Pulmonary artery endothelial cell (primary cell): ENCODE measurements around the gene WDR48. TPM values are rescaled to one million over a fixed set of nuclear protein-coding genes. Genes with fewer than 3 reads are reported as not detected.

Source experiments
- DNase-seq: peaks from one replicate; pipeline ENCODE4 v3.0.0-alpha.2; 2011; ENCODE audit warnings: low read depth, low spot score
- total RNA-seq: library from RNA; depleted of rRNA; stranded (reverse); fragments of >200 nt; gene quantifications from 2 replicates; pipeline ENCODE4 v1.2.3, GENCODE V29; 2014

WDR48 gene
- total RNA-seq, 1 donor from 2014 or later, result 29.1 TPM

DNA sequence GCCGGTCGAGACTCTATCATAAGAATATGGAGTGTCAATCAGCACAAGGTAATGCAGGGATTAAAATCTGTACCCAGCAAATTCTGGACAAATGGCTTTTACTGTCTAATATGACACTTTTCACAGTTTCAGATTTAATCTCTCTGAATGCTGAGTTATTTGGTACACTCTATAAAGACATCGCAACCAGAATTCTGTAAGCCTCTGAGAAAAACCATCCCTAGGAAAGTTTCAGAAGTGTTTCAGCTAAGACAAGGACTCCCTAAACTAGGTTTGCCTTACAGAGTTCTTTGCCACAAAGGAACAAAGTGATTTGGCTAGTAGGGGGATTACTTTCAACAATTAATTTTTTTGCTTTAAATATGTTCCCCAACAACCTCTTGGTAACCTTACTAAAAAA is 11.3 kb downstream of the WDR48 start:
- DNase-seq, result no peak

- no peak for DNase-seq
Measured at GRCh38 chr3:39064646-39065045, 12.8 kb downstream of the WDR48 start.

DNA sequence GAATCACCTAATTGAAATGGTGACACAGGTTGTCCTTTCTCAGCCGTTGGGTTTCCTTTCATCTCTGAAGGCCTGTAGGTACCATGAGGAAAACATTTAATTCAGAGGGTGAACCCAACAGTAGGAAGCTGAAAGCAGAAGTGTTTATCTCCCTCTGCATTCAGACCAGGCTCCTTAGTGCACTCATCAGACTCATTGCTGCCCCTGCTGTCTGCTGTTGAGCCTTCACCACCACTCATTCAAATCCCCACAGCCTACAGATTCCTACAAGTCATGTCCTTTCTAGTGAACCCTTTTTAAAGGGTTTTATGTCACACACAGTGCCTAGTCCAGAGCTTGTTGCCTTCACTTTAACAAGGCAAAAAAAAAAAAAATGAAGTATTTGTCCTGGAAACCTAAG is 13.4 kb downstream of the WDR48 start:
- DNase-seq, result no peak

DNA sequence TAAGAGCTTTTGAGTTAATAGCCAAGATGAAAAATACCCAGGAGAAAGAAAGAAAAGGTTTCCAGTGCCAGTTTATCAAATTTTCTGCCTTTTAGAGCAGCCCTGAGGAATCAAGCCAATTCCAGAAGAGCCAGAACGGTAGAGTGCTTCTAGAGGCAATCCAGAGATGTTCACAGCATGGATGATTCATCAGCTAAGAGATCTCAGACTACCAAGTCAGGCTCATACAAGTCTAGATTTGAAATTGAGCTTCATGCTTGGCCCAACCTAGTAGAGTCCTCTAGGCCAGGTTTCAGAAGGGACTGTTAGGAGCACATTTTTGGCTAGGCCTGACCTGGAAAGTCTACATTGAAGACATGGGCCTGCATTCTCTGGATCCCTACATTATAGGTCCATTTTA is 15.5 kb downstream of the WDR48 start:
- DNase-seq, result no peak

DNA sequence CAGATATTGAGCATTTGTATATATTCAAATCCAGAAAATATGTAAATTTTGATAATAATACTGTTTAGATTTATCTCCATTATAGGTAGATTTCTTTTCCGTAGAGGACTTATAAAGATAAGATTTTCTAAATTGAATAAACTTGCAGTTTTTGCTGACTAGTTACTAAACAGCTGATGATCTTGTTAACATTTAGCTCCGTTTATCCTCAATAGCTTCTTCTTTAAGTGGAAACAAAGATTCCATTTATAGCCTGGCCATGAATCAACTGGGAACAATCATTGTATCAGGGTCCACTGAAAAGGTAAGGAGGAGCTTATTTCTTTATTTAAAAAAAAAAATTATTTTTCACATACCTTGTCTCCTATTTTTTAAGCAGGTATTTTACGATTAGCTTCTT is 16.7 kb downstream of the WDR48 start:
- DNase-seq, result no peak

DNA sequence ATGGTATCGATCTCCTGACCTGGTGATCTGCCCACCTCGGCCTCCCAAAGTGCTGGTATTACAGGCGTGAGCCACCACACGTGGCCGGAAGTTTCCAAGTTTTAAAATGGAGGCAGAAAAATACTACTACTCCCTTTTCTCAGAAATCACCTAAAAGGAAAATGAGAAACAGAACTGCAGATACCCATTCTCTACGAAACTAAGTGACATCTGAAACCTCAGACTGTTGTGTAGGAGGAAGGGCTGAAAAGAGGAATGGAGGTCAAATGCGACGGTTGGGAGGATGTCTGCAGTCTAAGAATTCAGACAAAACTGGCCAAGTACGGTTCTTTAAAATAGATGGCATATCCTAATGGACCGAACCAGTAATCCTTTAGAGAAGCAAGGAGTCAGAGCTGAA is 24.1 kb downstream of the WDR48 start:
- DNase-seq, result no peak

DNA sequence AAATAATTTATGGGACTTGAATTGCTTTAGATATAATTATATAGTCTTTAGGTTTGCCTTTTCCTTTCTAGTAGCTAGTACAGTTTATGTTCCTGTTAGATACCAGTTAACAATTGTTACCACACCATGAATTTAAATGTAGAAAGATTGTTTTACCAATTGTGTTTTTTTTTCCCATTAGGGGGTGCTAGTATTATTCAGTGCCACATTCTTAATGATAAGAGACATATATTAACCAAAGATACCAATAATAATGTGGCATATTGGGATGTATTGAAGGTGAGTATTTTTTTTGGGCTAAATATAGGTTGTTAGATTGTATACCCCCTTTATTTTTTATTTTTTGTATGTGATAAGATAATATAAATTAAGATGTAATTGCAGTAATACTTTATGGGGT is 27.7 kb downstream of the WDR48 start:
- no peak for DNase-seq

- no peak for DNase-seq
Measured at GRCh38 chr3:39080026-39080425, 28.2 kb downstream of the WDR48 start.

DNA sequence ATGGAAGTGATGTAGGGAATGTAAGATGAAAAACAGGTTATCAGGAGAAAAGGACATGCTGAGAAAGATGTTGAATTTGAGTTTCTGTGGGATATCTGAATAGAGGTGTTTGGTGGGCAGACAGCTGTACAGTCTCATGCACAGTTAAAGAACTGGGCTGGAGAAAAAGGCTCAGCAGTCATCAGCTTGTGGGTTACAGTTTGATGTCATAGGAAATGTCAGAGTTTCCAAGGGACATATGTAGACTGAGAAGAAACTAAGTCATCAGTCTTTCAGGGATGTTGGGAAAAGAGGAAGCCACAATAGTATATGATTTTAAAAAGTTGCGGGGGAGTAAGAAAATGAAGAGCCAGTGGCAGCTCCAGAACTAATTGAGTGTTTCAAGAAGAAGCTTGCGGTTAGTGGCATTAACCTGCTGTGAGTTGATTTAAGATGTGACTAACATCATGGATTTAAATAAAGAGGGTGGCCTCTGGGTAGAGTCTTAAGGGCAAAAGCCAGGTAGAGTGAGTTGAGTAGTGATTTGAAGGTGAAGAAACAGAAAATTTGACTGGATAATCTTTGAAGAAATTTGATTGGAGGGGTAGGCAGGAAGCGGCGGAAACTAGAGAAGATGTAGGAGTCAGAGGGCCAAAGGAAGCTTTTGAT is 31.0 kb downstream of the WDR48 start:
- DNase-seq, result no peak

GRCh38 chr3:39086144-39086543 is 34.3 kb downstream of the WDR48 start:
- no peak for DNase-seq

DNA sequence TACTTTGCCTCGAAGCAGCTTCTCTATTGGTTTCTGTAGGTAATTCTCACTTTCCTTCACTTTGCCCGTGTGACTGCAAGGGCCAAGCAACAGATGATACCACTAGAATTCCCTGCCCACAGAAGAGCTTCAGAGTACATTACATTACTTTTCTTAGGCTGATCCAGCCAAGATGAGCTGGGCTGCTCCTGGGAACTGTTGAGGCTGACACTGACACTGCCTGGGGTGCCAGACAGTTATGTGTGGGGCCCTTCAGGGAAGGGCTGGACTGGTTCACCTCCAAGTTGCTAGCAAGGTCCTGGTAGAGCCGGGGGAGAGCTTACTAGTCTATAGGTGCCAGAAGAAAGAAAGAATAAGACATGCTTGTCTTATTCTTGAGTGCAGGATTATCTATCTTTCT is 36.6 kb downstream of the WDR48 start:
- no peak for DNase-seq

DNA sequence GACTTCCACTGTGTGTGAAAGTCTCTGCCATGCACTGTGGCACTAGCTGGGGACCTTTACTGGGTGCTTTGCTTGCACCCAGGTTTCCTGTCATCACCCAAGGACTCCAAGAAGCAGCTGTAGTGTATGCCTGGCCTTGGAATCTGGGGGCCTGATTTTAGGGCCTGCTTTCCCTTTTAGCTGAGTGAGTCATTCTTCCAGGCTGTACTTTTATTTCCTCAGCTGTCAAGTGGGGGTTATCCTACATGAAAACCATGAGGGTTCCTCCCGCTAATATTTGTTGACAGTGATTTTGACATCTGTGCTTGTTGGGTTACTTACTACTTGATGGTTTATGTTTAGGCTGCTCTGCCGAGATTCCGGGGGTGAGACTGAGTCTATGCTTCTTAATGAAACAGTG is 37.1 kb downstream of the WDR48 start:
- DNase-seq, result no peak

- DNase-seq, result no peak
Measured at GRCh38 chr3:39090922-39091321, 39.1 kb downstream of the WDR48 start.

DNA sequence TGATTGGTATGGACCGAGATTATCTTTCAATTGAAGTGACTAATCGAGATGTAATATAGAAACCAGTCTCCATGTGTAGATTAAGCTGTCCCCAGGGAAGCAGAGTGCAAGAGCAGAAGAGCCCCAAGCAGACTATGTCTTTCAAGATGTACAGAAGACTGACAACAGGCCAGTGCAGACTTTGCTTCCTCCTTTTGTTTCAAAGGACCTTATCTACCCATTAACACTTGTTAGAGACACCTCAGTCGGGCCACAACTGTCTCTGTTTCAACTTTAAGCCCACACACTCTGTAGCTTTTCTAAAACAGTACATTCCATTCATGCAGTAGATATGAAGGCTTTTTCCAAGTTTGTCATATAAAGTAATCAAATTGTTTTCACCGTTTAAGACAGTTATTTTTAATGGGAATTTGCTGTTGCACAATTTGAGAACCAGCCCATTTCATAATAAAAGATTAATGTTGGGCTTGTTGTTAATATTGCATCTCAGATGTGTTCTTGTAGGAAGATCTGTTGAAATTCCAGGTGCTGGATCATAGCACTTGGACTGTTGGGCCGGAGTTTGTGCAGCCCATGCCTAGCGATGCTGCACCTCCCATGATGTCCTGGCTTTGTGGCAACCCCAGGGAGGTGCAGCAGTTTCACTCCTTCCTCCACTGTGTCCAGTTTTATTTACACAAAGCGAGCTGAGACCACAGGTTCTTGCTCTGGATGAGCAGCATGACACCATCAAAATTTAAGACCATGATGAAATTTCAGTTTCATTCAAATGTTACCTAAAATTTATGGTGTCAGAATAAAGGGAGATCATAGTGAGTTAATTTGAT is 43.2 kb downstream of the WDR48 start:
- DNase-seq, result no peak

- no peak for DNase-seq
Measured at GRCh38 chr3:39095778-39096177, 44.0 kb downstream of the WDR48 start.

GRCh38 chr3:39096775-39097174 is 45.0 kb downstream of the WDR48 start:
- no peak for DNase-seq

DNA sequence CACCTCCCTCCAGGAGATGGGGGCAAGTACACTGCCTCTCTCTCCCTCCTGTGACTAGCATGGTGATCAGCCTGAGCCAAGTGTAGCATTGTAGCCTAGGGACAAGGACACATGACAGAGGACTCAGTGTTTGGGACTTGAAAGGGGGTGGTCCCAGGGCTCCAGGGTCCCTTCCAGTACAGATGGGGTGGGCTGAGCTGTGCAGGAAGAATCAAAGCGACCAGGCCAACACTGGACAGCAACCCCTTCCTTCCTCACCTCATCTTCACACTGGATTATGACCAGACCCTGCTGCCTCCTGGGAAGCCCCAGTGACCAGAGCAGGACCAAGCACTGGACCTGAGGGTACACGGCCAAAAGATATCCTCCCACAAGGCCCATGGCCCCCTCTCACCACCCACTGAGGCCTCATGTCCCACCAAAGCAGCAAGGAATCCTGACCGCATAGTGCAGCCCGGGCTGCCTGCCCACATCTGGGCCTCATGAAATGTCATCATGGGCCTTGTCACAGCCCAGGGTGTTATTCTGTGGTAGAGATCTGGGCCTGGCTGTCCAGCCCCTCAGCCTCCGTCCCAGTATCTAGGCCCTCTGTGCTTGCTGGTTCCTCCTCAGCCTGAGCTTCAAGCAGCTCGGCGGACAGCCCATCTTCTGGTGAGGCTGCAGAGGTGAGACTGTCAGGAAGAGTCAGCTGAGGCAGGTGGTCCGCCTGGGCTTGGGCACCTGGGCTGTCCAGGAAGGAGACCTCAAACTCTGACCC is 46.1 kb downstream of the WDR48 start:
- DNase-seq, result no peak

- no peak for DNase-seq
Measured at GRCh38 chr3:39098473-39099000, 46.7 kb downstream of the WDR48 start.

GRCh38 chr3:39099242-39099641 is 47.4 kb downstream of the WDR48 start:
- DNase-seq, result no peak

DNA sequence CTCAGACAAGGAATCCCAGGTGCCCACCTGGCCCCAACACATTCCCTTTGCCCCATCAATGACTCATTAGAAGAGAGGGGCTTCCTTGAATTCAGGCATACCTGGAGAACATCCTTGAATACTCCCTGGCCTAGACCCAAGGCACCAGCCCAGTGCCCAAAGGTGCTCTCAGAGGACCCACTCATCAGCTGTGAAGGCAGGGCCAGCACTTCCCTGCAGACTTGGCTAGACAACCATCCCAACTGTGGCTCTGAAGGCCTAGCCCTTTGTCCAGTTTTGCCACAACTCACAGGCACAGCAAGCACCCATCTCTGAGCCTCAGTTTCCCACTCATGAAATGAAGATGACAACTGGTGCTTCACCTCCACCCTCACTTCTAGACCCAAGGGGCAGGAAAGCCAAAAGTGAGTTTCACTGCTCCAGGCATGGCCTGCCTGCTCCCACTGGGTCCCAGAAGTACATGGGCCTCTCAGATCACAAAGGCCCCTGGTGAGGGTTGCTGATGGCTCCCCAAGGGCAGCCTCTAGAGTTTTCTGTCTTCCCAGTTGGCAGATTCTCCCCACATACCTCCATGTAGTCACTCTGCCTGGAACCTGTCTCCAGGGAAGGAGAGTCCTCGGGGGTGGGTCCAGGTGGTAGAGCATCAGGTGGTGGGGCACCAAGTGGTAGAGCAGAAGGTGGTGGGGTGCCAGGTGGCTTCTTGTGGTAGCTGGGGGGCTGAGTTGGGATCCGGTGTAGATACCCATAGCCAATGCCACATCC is 48.1 kb downstream of the WDR48 start:
- no peak for DNase-seq

DNA sequence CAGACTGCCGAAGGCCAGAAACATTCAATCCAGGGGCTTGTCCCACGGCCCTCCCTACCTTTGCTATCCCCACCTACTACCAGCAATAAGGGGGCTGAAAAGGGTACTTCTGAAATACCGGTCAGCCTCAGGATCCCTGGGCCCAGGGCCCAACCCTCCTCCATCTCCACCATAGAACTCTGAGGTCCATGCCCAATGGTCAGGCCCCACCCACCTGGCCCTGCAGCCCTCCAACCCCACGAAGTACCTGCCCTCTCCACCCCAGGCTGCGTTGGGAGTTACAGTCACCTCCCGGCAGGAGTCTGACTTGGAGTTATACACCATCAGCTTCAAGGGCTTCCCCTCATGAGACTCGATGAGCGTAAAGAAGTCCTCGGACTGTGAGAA is 48.7 kb downstream of the WDR48 start:
- DNase-seq, result no peak
